ENCODE data around the gene CDCA5.

DNA sequence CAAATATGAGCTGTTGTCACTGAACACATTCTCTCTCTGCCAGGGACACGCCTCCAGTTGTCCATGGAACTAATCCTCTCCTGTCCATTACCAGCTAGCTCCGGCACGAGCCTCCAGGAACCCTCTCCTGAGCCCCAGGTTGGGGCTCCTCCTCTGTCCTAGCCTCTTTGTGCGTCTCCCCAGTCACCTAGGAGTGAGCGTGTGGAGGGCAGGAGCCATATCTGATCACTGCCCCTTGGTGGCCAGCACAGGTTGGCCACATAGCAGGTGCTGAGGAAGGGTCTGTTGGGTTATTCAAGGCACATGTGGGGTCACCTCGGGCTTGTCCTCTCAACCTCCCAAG lies 48.0 kb upstream of the CDCA5 start:
- TF ChIP-seq, protein P1, sequence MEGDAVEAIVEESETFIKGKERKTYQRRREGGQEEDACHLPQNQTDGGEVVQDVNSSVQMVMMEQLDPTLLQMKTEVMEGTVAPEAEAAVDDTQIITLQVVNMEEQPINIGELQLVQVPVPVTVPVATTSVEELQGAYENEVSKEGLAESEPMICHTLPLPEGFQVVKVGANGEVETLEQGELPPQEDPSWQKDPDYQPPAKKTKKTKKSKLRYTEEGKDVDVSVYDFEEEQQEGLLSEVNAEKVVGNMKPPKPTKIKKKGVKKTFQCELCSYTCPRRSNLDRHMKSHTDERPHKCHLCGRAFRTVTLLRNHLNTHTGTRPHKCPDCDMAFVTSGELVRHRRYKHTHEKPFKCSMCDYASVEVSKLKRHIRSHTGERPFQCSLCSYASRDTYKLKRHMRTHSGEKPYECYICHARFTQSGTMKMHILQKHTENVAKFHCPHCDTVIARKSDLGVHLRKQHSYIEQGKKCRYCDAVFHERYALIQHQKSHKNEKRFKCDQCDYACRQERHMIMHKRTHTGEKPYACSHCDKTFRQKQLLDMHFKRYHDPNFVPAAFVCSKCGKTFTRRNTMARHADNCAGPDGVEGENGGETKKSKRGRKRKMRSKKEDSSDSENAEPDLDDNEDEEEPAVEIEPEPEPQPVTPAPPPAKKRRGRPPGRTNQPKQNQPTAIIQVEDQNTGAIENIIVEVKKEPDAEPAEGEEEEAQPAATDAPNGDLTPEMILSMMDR (IDR thresholded peaks at IDR 0.05) = no peak
- no peak for TF ChIP-seq POLR2A (IDR thresholded peaks at IDR 0.05)
